Left lung (tissue), 10 donors: ENCODE results near the gene GMDS. TPM values are rescaled to one million over a fixed set of nuclear protein-coding genes. Genes with fewer than 3 reads are reported as not detected.

Experiments used
- ATAC-seq: fragments of 200-7000 bp; cut with Tn5 transposase; one replicate; pipeline ENCODE4 v1.9.1; 2020; ENCODE audit warnings: moderate library complexity
- DNase-seq, 4 donors: peaks; one replicate each; pipeline ENCODE4 v3.0.0-alpha.2; 2013 to 2020
- H3K27ac ChIP-seq, 2 donors: fragments of 200-600 bp; sonication (generic) in 1 of 2; one replicate each; pipeline versions ENCODE4 v1.5.0 to v1.8.0; 2020 to 2021
- H3K27me3 ChIP-seq, 2 donors: fragments of 200-600 bp; sonication (generic) in 1 of 2; one replicate each; pipeline versions ENCODE4 v1.5.0 to v1.8.0; 2020 to 2021
- H3K36me3 ChIP-seq, 2 donors: fragments of 200-600 bp; sonication (generic) in 1 of 2; one replicate each; pipeline versions ENCODE4 v1.5.0 to v1.8.0; 2020 to 2021
- H3K4me1 ChIP-seq, 2 donors: fragments of 200-600 bp; one replicate each; pipeline ENCODE4 v1.8.0; 2021
- H3K4me3 ChIP-seq, 2 donors: fragments of 200-600 bp; sonication (generic) in 1 of 2; one replicate each; pipeline versions ENCODE4 v1.5.0 to v1.8.0; 2020 to 2021; ENCODE audit warnings: mild to moderate bottlenecking in 1 of 2
- H3K9me3 ChIP-seq, 2 donors: fragments of 200-600 bp; sonication (generic) in 1 of 2; one replicate each; pipeline versions ENCODE4 v1.5.0 to v1.8.0; 2020 to 2021
- intact Hi-C, 2 donors: fragments of 100-400 bp; cut with DNase I; formaldehyde crosslinking; loops; one replicate each; pipeline versions ENCODE4 v1.11.2 to v1.14.2; 2022
- polyA plus RNA-seq, 6 donors: library from polyadenylated mRNA; unstranded; fragments of 120-200 nt; gene quantifications; one replicate each; pipeline ENCODE4 v1.2.1, GENCODE V29; 2013; ENCODE audit not compliant: insufficient read length in 6 of 6
- total RNA-seq, 2 donors: library from RNA; stranded (reverse); fragmentation: NEBNext Ultra II Directional; extraction: Animal tissue kit (Norgen Biotek cat#: 25700); gene quantifications; one replicate each; pipeline ENCODE4 v1.2.1, GENCODE V29; 2021
- TF ChIP-seq, protein P1 (sequence below), 2 donors: fragments of 200-600 bp; sonication (generic) in 1 of 2; IDR thresholded peaks; one replicate each; pipeline versions ENCODE4 v1.5.0 to v1.8.0; 2021; ENCODE audit warnings: antibody characterized with exemption in 2 of 2
- donor health status: DM: no; HTN: yes; CAD: no.
- donor health status: DM: no; HTN: no; CAD: no.

The GMDS gene
- total and polyA plus RNA-seq, 8 donors, result 16.5 to 25.4 (median 21.2) TPM

DNA sequence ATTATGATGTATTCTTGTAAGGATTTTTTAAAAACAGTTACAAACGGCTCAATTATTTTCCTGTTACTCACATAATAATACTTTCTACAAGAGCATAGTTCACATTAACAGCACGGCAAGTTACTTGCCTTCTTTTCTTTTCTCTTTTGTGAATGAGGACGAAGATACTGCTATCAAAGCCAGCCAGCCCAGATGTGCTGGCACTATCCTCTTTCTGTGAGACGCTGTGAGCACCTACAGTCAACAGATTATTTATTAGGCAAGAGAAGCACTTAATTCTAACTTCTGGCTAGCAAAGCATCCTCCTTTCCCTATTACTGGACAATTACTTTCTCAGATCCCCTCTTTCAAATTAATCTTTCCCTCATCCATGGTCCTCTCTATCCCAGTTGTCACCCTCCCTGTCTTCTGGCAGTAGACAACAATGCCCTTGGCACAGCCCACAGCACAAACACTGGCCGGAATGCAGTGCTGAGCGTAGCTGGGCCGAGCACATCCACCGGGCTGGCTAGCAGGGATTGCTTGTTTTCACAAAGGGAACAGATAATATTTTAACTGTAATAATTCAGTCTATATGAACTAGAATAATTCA is 373.6 kb downstream of the GMDS start:
- Histone ChIP-seq H3K4me3 (no peak overlapping the region), H3K27me3 (no peaks in the 10 kb centered on the region), H3K36me3 (no peaks in the 10 kb centered on the region), H3K4me1 (no peaks in the 10 kb centered on the region), H3K27ac (no peak overlapping the region), H3K9me3 (no peaks in the 10 kb centered on the region)
- intact Hi-C loops, result no loop called here
- ATAC-seq (no peak), DNase-seq (peak in 1 of 4 donors; percentile 20)
- TF ChIP-seq, protein P1, sequence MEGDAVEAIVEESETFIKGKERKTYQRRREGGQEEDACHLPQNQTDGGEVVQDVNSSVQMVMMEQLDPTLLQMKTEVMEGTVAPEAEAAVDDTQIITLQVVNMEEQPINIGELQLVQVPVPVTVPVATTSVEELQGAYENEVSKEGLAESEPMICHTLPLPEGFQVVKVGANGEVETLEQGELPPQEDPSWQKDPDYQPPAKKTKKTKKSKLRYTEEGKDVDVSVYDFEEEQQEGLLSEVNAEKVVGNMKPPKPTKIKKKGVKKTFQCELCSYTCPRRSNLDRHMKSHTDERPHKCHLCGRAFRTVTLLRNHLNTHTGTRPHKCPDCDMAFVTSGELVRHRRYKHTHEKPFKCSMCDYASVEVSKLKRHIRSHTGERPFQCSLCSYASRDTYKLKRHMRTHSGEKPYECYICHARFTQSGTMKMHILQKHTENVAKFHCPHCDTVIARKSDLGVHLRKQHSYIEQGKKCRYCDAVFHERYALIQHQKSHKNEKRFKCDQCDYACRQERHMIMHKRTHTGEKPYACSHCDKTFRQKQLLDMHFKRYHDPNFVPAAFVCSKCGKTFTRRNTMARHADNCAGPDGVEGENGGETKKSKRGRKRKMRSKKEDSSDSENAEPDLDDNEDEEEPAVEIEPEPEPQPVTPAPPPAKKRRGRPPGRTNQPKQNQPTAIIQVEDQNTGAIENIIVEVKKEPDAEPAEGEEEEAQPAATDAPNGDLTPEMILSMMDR (IDR thresholded peaks at IDR 0.05), result no peak

DNA sequence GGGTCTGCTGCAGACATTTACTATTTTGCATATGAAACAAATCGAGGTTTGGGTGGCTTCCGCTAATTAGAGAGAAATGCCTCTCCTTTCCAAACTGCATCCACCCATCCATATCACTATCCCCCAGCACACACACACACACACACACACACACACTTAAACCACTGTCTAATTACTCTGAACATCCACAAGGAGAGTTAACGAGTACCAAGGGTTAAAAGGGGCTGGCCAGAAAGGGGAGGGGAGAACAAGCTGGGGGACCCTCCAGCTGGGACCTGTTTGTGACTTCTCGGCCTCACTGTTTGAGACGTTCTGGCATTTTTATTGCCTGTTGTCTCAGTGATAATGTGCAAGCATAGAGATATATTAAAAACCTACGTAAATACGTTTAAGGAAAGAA is 374.5 kb downstream of the GMDS start:
- H3K36me3 ChIP-seq, result no peaks in the 10 kb centered on the region
- H3K27me3 ChIP-seq, result no peaks in the 10 kb centered on the region
- H3K4me1 ChIP-seq, result no peaks in the 10 kb centered on the region
- TF ChIP-seq, protein P1 (IDR thresholded peaks at IDR 0.05), result no peak
- intact Hi-C loops, result no loop called here
- no peaks in the 10 kb centered on the region for H3K9me3 ChIP-seq
- no peak overlapping the region for H3K27ac ChIP-seq
- DNase-seq (peak in 2 of 4 donors; percentile 53 to 69), ATAC-seq (no peak)
- H3K4me3 ChIP-seq, result no peak overlapping the region

DNA sequence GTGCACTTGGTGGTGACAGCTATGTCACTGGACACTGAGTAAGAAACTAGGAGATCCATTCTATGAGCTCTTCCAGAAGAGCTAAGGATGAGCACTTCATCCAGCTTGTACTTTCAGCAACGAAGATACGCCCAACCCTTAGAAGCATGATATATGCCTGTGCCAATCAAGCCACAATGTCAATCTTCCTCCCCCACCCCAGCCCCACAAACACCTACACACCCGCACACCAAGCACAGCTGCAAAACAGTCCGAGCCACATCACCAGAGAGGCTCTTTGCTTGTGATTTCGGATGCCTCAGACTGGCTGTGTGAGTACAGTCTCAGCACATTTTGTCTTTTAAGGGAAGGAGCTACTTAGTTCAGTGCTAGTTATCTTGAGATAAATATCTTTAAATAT is 375.2 kb downstream of the GMDS start:
- Histone ChIP-seq H3K9me3 (no peaks in the 10 kb centered on the region), H3K4me3 (no peak overlapping the region), H3K36me3 (no peaks in the 10 kb centered on the region), H3K27me3 (no peaks in the 10 kb centered on the region), H3K4me1 (no peaks in the 10 kb centered on the region), H3K27ac (no peak overlapping the region)
- DNase-seq (no peak), ATAC-seq (no peak)
- TF ChIP-seq, protein P1 (IDR thresholded peaks at IDR 0.05), result no peak
- intact Hi-C loops, result no loop called here

DNA sequence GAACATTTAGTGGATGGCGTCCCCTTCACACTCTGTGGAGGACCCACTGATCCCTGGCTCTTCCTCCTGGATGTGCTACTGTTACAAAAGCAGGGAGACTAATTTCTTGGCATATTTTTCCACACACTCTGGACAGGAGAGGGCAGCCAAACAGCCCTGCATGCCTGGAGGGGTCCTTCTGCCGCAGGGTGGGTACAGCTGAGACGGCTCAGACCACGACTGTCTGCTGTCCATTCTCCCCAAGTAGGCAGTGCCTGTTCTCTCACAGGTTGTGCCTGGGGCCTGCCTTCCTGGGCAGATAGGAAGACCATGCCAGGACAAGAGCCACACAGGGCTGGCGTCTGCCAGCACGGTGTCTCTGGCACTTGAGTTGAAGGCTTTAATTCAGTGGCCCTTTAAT is 375.6 kb downstream of the GMDS start:
- no peak overlapping the region for H3K4me3 ChIP-seq
- no peaks in the 10 kb centered on the region for H3K36me3 ChIP-seq
- intact Hi-C loops, result no loop called here
- TF ChIP-seq, protein P1 (IDR thresholded peaks at IDR 0.05), result no peak
- ATAC-seq, result no peak
- H3K4me1 ChIP-seq, result no peaks in the 10 kb centered on the region
- H3K27ac ChIP-seq, result no peak overlapping the region
- no peak for DNase-seq
- H3K27me3 ChIP-seq, result no peaks in the 10 kb centered on the region
- H3K9me3 ChIP-seq, result no peaks in the 10 kb centered on the region

DNA sequence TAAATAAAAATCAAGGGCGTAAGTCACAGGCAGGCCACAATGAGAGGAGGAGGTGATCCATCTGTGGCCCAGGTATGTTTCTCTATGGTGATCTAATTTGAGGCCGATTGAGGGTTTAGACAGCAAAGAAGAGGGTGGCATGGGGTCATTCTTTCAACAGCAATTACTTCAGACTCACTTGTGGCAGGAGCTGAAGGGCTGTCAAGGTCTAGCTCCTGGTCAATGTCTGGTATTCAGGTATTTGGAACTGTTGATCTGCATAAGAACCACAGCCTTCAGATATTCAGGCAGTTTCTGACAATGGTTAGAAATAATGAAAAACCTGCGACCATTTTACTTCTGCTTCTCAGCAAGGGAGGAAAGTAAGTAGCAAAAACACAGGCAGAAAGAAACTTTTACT is 376.1 kb downstream of the GMDS start:
- Histone ChIP-seq H3K27me3 (no peaks in the 10 kb centered on the region), H3K27ac (no peak overlapping the region), H3K4me1 (no peaks in the 10 kb centered on the region), H3K36me3 (no peaks in the 10 kb centered on the region), H3K4me3 (no peak overlapping the region), H3K9me3 (no peaks in the 10 kb centered on the region)
- intact Hi-C loops, result no loop called here
- TF ChIP-seq, protein P1 (IDR thresholded peaks at IDR 0.05), result no peak
- DNase-seq (no peak), ATAC-seq (no peak)
